ENCODE data around the gene TWNK. TPM values are rescaled to one million over a fixed set of nuclear protein-coding genes. Genes with fewer than 3 reads are reported as not detected.

TWNK gene
- total and polyA plus RNA-seq, 2 experiments from 2014 or later: 12.2 to 29.4 TPM

DNA sequence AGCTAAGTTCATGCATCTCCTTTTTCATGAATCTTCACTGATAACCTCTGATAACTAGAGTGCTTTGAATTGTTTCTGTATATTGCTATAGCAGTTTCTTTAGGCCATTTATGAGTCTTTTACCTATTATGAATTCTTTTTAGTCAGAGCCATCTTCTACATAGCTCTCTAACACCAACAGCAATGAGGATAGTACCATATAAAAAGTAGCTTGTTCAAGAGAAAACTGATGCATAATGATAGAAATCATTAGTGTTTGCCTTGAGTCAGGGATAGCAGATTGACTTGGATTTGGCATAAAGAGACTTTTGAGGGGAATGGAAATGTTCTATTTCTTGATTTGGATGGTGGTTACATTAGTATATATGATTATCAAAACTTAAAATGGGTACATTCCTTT, 43.8 kb upstream of the TWNK start:
- Mint-ChIP-seq H3K9me3 (no peaks in the 10 kb centered on the region; the same call in 2 of the 3 replicates), H3K27ac (no peak overlapping the region), H3K27me3 (ENCODE audit: insufficient read depth, low read depth, poor library complexity) (no peaks in the 10 kb centered on the region), H3K4me3 (no peak overlapping the region), H3K4me1 (no peaks in the 10 kb centered on the region), H3K36me3 (ENCODE audit: low read depth) (peaks cover 59% of the 10 kb centered on the region)
- ATAC-seq (no peak), DNase-seq (ENCODE audit: low spot score) (no peak)
- no peak overlapping the region for H3K4me3 ChIP-seq
- no peaks in the 10 kb centered on the region for H3K4me1 ChIP-seq (ENCODE audit: insufficient read depth)
- no peaks in the 10 kb centered on the region for H4K20me1 ChIP-seq (replicated peaks; ENCODE audit: insufficient read depth)
- peaks cover 36% of the 10 kb centered on the region for H3K36me3 ChIP-seq (ENCODE audit: insufficient read depth)
- no peak overlapping the region for H3K27ac ChIP-seq (ENCODE audit: low read depth)
- H3K27me3 ChIP-seq (ENCODE audit: insufficient read depth): no peaks in the 10 kb centered on the region
- no peak overlapping the region for H3K4me2 ChIP-seq
- H3K79me2 ChIP-seq (replicated peaks; ENCODE audit: insufficient read depth): no peaks in the 10 kb centered on the region
- H3K9me2 ChIP-seq (ENCODE audit: insufficient read depth): no peaks in the 10 kb centered on the region
- no peak overlapping the region for H2AFZ ChIP-seq
- TF ChIP-seq ZNF114 (CRISPR knock-in tag; IDR thresholded peaks at IDR 0.05): no peak
- TF ChIP-seq, protein P1, sequence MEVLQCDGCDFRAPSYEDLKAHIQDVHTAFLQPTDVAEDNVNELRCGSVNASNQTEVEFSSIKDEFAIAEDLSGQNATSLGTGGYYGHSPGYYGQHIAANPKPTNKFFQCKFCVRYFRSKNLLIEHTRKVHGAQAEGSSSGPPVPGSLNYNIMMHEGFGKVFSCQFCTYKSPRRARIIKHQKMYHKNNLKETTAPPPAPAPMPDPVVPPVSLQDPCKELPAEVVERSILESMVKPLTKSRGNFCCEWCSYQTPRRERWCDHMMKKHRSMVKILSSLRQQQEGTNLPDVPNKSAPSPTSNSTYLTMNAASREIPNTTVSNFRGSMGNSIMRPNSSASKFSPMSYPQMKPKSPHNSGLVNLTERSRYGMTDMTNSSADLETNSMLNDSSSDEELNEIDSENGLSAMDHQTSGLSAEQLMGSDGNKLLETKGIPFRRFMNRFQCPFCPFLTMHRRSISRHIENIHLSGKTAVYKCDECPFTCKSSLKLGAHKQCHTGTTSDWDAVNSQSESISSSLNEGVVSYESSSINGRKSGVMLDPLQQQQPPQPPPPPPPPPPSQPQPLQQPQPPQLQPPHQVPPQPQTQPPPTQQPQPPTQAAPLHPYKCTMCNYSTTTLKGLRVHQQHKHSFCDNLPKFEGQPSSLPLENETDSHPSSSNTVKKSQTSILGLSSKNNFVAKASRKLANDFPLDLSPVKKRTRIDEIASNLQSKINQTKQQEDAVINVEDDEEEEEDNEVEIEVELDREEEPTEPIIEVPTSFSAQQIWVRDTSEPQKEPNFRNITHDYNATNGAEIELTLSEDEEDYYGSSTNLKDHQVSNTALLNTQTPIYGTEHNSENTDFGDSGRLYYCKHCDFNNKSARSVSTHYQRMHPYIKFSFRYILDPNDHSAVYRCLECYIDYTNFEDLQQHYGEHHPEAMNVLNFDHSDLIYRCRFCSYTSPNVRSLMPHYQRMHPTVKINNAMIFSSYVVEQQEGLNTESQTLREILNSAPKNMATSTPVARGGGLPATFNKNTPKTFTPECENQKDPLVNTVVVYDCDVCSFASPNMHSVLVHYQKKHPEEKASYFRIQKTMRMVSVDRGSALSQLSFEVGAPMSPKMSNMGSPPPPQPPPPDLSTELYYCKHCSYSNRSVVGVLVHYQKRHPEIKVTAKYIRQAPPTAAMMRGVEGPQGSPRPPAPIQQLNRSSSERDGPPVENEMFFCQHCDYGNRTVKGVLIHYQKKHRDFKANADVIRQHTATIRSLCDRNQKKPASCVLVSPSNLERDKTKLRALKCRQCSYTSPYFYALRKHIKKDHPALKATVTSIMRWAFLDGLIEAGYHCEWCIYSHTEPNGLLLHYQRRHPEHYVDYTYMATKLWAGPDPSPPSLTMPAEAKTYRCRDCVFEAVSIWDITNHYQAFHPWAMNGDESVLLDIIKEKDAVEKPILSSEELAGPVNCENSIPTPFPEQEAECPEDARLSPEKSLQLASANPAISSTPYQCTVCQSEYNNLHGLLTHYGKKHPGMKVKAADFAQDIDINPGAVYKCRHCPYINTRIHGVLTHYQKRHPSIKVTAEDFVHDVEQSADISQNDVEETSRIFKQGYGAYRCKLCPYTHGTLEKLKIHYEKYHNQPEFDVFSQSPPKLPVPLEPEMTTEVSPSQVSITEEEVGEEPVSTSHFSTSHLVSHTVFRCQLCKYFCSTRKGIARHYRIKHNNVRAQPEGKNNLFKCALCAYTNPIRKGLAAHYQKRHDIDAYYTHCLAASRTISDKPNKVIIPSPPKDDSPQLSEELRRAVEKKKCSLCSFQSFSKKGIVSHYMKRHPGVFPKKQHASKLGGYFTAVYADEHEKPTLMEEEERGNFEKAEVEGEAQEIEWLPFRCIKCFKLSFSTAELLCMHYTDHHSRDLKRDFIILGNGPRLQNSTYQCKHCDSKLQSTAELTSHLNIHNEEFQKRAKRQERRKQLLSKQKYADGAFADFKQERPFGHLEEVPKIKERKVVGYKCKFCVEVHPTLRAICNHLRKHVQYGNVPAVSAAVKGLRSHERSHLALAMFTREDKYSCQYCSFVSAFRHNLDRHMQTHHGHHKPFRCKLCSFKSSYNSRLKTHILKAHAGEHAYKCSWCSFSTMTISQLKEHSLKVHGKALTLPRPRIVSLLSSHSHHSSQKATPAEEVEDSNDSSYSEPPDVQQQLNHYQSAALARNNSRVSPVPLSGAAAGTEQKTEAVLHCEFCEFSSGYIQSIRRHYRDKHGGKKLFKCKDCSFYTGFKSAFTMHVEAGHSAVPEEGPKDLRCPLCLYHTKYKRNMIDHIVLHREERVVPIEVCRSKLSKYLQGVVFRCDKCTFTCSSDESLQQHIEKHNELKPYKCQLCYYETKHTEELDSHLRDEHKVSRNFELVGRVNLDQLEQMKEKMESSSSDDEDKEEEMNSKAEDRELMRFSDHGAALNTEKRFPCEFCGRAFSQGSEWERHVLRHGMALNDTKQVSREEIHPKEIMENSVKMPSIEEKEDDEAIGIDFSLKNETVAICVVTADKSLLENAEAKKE (CRISPR knock-in tag; IDR thresholded peaks at IDR 0.05): no peak
- TF ChIP-seq EZH2 (IDR thresholded peaks at IDR 0.05; ENCODE audit: low read depth, unreplicated experiment): no peak
- H3F3A ChIP-seq (replicated peaks; ENCODE audit: low read depth): no peaks in the 10 kb centered on the region

DNA sequence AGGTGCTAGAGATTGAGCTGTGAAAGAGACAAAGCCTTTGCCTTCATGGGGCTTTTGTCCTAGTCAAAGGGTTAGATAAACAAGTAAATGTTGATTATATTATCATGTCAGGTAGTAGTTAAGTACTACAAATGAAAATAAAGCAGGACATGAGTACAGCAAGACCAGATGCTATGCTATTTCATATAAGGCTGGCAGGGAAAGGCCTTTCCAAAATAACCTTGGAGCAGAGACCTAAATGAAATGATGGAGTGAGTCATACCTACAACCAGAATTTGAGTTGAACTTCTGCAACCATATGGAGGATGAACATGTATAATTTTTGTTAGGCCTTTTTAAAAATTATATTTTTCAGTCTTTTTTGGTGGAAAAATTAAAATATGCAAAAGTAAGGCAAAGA, 41.6 kb upstream of the TWNK start:
- peaks cover 56% of the 10 kb centered on the region for H3K36me3 Mint-ChIP-seq (ENCODE audit: low read depth)

More for the DNA sequence above, 41.6 kb upstream of the TWNK start:
- ATAC-seq: no peak
- Histone ChIP-seq H4K20me1 (replicated peaks; ENCODE audit: insufficient read depth) (0 out of 2 replicates have a peak, but pooled peaks cover 4% of the 10 kb centered on the region), H3K79me2 (replicated peaks; ENCODE audit: insufficient read depth) (no peaks in the 10 kb centered on the region), H3K36me3 (ENCODE audit: insufficient read depth) (peaks cover 39% of the 10 kb centered on the region), H3K4me2 (no peak overlapping the region), H3K27ac (ENCODE audit: low read depth) (no peak overlapping the region), H3K4me1 (ENCODE audit: insufficient read depth) (no peaks in the 10 kb centered on the region), H3F3A (replicated peaks; ENCODE audit: low read depth) (no peaks in the 10 kb centered on the region), H3K9me2 (ENCODE audit: insufficient read depth) (no peaks in the 10 kb centered on the region), H3K27me3 (ENCODE audit: insufficient read depth) (no peaks in the 10 kb centered on the region), H3K4me3 (no peak overlapping the region), H2AFZ (no peak overlapping the region)
- Mint-ChIP-seq H3K27ac (no peak overlapping the region), H3K4me3 (no peak overlapping the region), H3K9me3 (no peaks in the 10 kb centered on the region; the same call in 2 of the 3 replicates), H3K27me3 (ENCODE audit: insufficient read depth, low read depth, poor library complexity) (no peaks in the 10 kb centered on the region), H3K4me1 (no peaks in the 10 kb centered on the region)
- no peak for DNase-seq (ENCODE audit: low spot score)
- no peak for TF ChIP-seq ZNF331 (CRISPR knock-in tag; IDR thresholded peaks at IDR 0.05; ENCODE audit: low read depth)
- no peak for TF ChIP-seq CREB1 (CRISPR knock-in tag; IDR thresholded peaks at IDR 0.05; ENCODE audit: low read depth)
- TF ChIP-seq, protein P2, sequence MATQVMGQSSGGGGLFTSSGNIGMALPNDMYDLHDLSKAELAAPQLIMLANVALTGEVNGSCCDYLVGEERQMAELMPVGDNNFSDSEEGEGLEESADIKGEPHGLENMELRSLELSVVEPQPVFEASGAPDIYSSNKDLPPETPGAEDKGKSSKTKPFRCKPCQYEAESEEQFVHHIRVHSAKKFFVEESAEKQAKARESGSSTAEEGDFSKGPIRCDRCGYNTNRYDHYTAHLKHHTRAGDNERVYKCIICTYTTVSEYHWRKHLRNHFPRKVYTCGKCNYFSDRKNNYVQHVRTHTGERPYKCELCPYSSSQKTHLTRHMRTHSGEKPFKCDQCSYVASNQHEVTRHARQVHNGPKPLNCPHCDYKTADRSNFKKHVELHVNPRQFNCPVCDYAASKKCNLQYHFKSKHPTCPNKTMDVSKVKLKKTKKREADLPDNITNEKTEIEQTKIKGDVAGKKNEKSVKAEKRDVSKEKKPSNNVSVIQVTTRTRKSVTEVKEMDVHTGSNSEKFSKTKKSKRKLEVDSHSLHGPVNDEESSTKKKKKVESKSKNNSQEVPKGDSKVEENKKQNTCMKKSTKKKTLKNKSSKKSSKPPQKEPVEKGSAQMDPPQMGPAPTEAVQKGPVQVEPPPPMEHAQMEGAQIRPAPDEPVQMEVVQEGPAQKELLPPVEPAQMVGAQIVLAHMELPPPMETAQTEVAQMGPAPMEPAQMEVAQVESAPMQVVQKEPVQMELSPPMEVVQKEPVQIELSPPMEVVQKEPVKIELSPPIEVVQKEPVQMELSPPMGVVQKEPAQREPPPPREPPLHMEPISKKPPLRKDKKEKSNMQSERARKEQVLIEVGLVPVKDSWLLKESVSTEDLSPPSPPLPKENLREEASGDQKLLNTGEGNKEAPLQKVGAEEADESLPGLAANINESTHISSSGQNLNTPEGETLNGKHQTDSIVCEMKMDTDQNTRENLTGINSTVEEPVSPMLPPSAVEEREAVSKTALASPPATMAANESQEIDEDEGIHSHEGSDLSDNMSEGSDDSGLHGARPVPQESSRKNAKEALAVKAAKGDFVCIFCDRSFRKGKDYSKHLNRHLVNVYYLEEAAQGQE (IDR thresholded peaks at IDR 0.05; ENCODE audit: unreplicated experiment): no peak
- no peak for TF ChIP-seq JUNB (IDR thresholded peaks at IDR 0.05; ENCODE audit: unreplicated experiment)

Measured in GM23338 (cell line).